Measurements from ENCODE around the gene ATL1.

Gene ATL1

DNA sequence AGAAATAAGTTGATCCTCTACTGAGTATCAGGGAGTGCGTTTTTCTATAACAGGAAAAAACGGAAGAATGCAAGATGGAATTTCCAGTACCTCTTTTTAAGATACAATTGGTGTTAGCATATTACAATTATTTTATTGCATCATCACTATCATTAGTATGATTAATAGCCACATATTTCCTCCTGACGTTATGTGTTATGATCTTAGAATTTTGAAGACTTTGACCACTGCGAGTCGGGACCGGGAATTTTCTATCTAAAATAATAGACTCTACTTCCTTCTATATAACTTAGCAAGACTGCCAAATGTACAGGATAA, 108.8 kb downstream of the ATL1 start:
- ATAC-seq (ENCODE audit: insufficient read depth, low read depth) = no peak
- no peaks in the 10 kb centered on the region for H4K20me1 ChIP-seq (ENCODE audit: insufficient read depth, low read length)
- H2AFZ ChIP-seq (ENCODE audit: low read depth, low read length) = peak overlapping the region; percentile 94
- peaks cover 22% of the 10 kb centered on the region for H3K79me2 ChIP-seq (ENCODE audit: insufficient read depth, low read length)
- H3K4me1 ChIP-seq (ENCODE audit: insufficient read depth, low read length) = peaks cover 30% of the 10 kb centered on the region
- peaks cover 4% of the 10 kb centered on the region; the same call in 1 of the 2 replicates for H3K36me3 ChIP-seq (ENCODE audit: insufficient read depth, low read length)
- TF ChIP-seq EZH2 (IDR thresholded peaks at IDR 0.05; ENCODE audit: borderline replicate concordance, low read depth, low read length, severe bottlenecking) = no peak
- TF ChIP-seq, protein P1, sequence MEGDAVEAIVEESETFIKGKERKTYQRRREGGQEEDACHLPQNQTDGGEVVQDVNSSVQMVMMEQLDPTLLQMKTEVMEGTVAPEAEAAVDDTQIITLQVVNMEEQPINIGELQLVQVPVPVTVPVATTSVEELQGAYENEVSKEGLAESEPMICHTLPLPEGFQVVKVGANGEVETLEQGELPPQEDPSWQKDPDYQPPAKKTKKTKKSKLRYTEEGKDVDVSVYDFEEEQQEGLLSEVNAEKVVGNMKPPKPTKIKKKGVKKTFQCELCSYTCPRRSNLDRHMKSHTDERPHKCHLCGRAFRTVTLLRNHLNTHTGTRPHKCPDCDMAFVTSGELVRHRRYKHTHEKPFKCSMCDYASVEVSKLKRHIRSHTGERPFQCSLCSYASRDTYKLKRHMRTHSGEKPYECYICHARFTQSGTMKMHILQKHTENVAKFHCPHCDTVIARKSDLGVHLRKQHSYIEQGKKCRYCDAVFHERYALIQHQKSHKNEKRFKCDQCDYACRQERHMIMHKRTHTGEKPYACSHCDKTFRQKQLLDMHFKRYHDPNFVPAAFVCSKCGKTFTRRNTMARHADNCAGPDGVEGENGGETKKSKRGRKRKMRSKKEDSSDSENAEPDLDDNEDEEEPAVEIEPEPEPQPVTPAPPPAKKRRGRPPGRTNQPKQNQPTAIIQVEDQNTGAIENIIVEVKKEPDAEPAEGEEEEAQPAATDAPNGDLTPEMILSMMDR (IDR thresholded peaks at IDR 0.05; ENCODE audit: borderline replicate concordance, extremely low read depth, low read length, poor library complexity, severe bottlenecking) = no peak
- H3K27ac ChIP-seq (ENCODE audit: low read length) = no peak overlapping the region
- H3K9ac ChIP-seq (ENCODE audit: low read depth, low read length) = peak overlapping the region; percentile 75; the same call in 1 of the 2 replicates
- H3K9me3 ChIP-seq (ENCODE audit: insufficient read depth, low read length, severe bottlenecking) = no peaks in the 10 kb centered on the region
- H3K27me3 ChIP-seq (ENCODE audit: insufficient read depth, low read length, poor library complexity) = peaks cover 11% of the 10 kb centered on the region
- H3K4me2 ChIP-seq (ENCODE audit: insufficient read depth, low read length) = peak overlapping the region; percentile 91
- peak overlapping the region in 1 of 2 experiments; percentile 82; a peak in 3 of 4 replicates for H3K4me3 ChIP-seq (ENCODE audit: low read depth in 1 of 2, low read length in 2 of 2)
- no peak for DNase-seq

DNA sequence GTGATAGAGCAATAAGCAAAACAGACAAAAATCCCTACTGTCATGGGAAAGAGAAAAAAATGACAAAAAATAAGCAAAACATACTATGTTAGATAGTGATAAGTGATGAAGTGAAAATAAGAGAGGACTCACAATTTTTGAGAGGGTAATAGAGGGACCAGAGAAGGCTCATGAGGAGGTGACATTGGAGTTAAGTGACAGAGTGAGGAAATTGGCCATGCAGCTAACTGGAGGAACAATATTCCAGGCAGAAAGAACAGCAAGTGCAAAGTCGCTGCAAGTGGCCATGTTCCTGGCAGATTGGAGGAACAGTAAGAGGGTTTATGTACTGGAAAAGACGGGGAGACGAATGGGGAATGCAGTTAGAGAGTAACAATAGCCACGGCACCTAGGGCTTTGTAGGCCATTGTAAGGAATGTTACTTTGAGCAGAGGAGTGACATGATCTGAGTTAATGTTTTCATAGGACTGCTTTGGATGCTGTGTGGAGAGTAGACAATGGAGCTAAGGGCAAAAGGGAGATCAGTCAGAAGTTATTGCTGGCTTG, 109.6 kb downstream of the ATL1 start:
- Histone ChIP-seq H3K4me3 (ENCODE audit: low read depth in 1 of 2, low read length in 2 of 2) (no peak overlapping the region), H3K27ac (ENCODE audit: low read length) (no peak overlapping the region), H3K9me3 (ENCODE audit: insufficient read depth, low read length, severe bottlenecking) (no peaks in the 10 kb centered on the region), H3K36me3 (ENCODE audit: insufficient read depth, low read length) (peaks cover 2% of the 10 kb centered on the region; the same call in 1 of the 2 replicates), H3K27me3 (ENCODE audit: insufficient read depth, low read length, poor library complexity) (peaks cover 11% of the 10 kb centered on the region), H4K20me1 (ENCODE audit: insufficient read depth, low read length) (no peaks in the 10 kb centered on the region), H3K9ac (ENCODE audit: low read depth, low read length) (no peak overlapping the region), H2AFZ (ENCODE audit: low read depth, low read length) (no peak overlapping the region), H3K4me1 (ENCODE audit: insufficient read depth, low read length) (peaks cover 30% of the 10 kb centered on the region), H3K79me2 (ENCODE audit: insufficient read depth, low read length) (peaks cover 20% of the 10 kb centered on the region), H3K4me2 (ENCODE audit: insufficient read depth, low read length) (no peak overlapping the region)
- DNase-seq = no peak
- TF ChIP-seq, protein P1 (IDR thresholded peaks at IDR 0.05; ENCODE audit: borderline replicate concordance, extremely low read depth, low read length, poor library complexity, severe bottlenecking) = no peak
- TF ChIP-seq EZH2 (IDR thresholded peaks at IDR 0.05; ENCODE audit: borderline replicate concordance, low read depth, low read length, severe bottlenecking) = no peak
- ATAC-seq (ENCODE audit: insufficient read depth, low read depth) = no peak

DNA sequence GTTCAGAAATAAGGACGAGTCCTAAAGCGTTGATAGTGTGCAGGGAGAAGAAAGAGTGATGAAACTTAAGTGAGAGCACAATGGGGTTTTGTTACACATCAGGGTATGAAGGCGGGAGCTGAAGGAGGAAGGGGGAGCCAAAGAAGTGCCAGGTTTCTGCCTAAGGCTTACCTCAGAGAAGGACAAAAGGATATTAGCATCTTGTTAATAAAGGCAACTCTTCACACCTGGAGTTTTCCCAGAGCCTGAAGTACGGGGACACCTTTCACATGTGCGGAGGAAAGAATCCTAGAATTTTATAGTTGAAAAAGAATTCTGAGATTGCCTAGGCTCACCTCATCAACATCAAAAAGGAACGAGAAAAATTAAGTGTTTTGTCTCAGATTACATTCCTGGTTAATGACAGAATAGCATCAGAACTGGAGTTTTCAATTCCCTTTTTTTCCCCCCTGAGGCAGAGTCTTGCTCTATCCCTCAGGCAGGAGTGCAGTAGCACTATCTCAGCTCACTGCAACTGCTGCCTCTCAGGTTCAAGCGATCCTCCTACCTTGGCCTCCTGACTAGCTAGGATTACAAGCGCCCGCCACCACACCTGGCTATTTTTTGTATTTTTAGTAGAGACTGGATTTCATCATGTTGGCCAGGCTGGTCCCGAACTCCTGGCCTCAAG, 110.4 kb downstream of the ATL1 start:
- Histone ChIP-seq H2AFZ (ENCODE audit: low read depth, low read length) (no peak overlapping the region), H3K27ac (ENCODE audit: low read length) (no peak overlapping the region), H3K9me3 (ENCODE audit: insufficient read depth, low read length, severe bottlenecking) (no peaks in the 10 kb centered on the region), H3K27me3 (ENCODE audit: insufficient read depth, low read length, poor library complexity) (peaks cover 11% of the 10 kb centered on the region), H3K9ac (ENCODE audit: low read depth, low read length) (no peak overlapping the region), H3K4me3 (ENCODE audit: low read depth in 1 of 2, low read length in 2 of 2) (no peak overlapping the region), H3K79me2 (ENCODE audit: insufficient read depth, low read length) (peaks cover 17% of the 10 kb centered on the region), H3K4me2 (ENCODE audit: insufficient read depth, low read length) (no peak overlapping the region), H3K36me3 (ENCODE audit: insufficient read depth, low read length) (no peaks in the 10 kb centered on the region), H3K4me1 (ENCODE audit: insufficient read depth, low read length) (peaks cover 29% of the 10 kb centered on the region), H4K20me1 (ENCODE audit: insufficient read depth, low read length) (no peaks in the 10 kb centered on the region)
- ATAC-seq (ENCODE audit: insufficient read depth, low read depth) (no peak), DNase-seq (no peak)
- no peak for TF ChIP-seq EZH2 (IDR thresholded peaks at IDR 0.05; ENCODE audit: borderline replicate concordance, low read depth, low read length, severe bottlenecking)
- TF ChIP-seq, protein P1 (IDR thresholded peaks at IDR 0.05; ENCODE audit: borderline replicate concordance, extremely low read depth, low read length, poor library complexity, severe bottlenecking) = no peak
